ENCODE data around the gene FLRT2. TPM values are rescaled to one million over a fixed set of nuclear protein-coding genes. Genes with fewer than 3 reads are reported as not detected.

FLRT2 gene
- polyA plus RNA-seq, 1 experiment: 20.8 TPM

DNA sequence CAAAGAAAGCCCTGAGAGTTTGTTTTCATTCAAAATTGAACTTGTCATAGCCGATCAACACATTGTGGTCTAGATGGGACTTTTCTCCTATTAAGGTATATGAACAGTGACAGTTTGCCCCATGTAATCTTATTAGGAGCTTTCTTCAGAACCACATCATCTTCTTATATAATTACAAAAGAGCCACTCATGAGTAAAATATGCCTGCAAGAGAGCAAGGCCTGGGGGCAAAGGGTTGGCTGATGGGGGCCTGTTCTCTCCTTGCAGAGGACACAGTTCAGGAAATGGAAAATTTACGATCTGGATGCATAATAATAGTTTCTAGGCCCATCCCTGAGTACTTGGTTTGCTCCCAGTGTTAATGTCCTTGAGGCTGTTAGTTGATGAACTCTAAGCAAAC, 87.8 kb downstream of the FLRT2 start:
- DNase-seq (ENCODE audit: low read depth, low spot score): no peak
- no peaks in the 10 kb centered on the region for H3K9me3 ChIP-seq (ENCODE audit: control insufficient read depth, insufficient read depth, low read length)
- no peak overlapping the region for H3K27ac ChIP-seq (ENCODE audit: low read depth, low read length)
- ChIA-PET CTCF (no interaction called here), POLR2A (no interaction called here)
- no peaks in the 10 kb centered on the region for H3K27me3 ChIP-seq (ENCODE audit: control insufficient read depth, insufficient read depth, low read length)
- no peak overlapping the region for H3K4me3 ChIP-seq (ENCODE audit: low read depth, low read length)
- TF ChIP-seq, protein P1, sequence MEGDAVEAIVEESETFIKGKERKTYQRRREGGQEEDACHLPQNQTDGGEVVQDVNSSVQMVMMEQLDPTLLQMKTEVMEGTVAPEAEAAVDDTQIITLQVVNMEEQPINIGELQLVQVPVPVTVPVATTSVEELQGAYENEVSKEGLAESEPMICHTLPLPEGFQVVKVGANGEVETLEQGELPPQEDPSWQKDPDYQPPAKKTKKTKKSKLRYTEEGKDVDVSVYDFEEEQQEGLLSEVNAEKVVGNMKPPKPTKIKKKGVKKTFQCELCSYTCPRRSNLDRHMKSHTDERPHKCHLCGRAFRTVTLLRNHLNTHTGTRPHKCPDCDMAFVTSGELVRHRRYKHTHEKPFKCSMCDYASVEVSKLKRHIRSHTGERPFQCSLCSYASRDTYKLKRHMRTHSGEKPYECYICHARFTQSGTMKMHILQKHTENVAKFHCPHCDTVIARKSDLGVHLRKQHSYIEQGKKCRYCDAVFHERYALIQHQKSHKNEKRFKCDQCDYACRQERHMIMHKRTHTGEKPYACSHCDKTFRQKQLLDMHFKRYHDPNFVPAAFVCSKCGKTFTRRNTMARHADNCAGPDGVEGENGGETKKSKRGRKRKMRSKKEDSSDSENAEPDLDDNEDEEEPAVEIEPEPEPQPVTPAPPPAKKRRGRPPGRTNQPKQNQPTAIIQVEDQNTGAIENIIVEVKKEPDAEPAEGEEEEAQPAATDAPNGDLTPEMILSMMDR (IDR thresholded peaks at IDR 0.05; ENCODE audit: low read depth, low read length): no peak

DNA sequence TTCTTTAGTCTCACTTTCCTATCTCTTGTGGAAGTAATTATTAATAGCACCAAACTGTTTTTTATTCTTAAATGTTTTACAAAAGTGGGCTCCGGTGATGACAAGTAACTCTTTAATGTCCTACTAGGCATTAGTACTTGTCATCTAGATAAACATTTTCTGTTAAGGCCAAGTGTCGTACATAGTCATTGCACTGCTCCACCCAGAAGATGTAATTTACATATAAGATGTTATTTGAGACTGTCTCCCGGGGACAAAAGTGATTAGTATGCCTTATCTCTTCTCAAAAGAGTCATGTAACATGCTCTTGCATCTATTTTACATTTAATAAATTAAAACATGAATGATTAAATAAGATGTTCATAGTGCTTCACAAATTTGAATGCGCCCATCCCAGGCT, 88.4 kb downstream of the FLRT2 start:
- TF ChIP-seq, protein P1 (IDR thresholded peaks at IDR 0.05; ENCODE audit: low read depth, low read length): no peak
- no peaks in the 10 kb centered on the region for H3K27me3 ChIP-seq (ENCODE audit: control insufficient read depth, insufficient read depth, low read length)
- no peak overlapping the region for H3K27ac ChIP-seq (ENCODE audit: low read depth, low read length)
- no peak for DNase-seq (ENCODE audit: low read depth, low spot score)
- POLR2A ChIA-PET: no interaction called here
- no peak overlapping the region for H3K4me3 ChIP-seq (ENCODE audit: low read depth, low read length)
- no peaks in the 10 kb centered on the region; the same call in 1 of the 2 replicates for H3K9me3 ChIP-seq (ENCODE audit: control insufficient read depth, insufficient read depth, low read length)
- CTCF ChIA-PET: no interaction called here

DNA sequence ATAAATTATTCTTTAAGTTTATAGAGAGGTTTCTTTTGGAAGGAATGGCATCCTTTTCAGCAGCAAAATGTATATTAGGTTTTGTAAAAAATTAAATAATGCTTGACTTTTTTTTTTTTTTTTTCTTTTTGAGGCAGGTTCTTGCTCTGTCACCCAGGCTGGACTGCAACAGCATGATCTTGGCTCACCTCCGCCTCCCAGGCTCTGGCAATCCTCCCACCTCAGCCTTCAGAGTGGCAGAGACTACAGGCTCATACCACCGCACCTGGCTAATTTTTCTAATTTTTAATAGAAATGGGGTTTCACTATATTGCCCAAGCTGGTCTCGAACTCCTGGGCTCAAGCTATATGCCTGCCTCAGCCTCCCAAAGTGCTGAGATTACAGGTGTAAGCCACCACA, 89.0 kb downstream of the FLRT2 start:
- ChIA-PET CTCF (interaction anchor here (0.6 kb wide), 1 partner anchor 88 kb away, joined by 3 read pairs; no protein-coding TSS in a partner anchor), POLR2A (no interaction called here)
- no peak for DNase-seq (ENCODE audit: low read depth, low spot score)
- Histone ChIP-seq H3K27ac (ENCODE audit: low read depth, low read length) (no peak overlapping the region), H3K4me3 (ENCODE audit: low read depth, low read length) (no peak overlapping the region), H3K27me3 (ENCODE audit: control insufficient read depth, insufficient read depth, low read length) (no peaks in the 10 kb centered on the region), H3K9me3 (ENCODE audit: control insufficient read depth, insufficient read depth, low read length) (no peaks in the 10 kb centered on the region; the same call in 1 of the 2 replicates)
- TF ChIP-seq, protein P1 (IDR thresholded peaks at IDR 0.05; ENCODE audit: low read depth, low read length): no peak

DNA sequence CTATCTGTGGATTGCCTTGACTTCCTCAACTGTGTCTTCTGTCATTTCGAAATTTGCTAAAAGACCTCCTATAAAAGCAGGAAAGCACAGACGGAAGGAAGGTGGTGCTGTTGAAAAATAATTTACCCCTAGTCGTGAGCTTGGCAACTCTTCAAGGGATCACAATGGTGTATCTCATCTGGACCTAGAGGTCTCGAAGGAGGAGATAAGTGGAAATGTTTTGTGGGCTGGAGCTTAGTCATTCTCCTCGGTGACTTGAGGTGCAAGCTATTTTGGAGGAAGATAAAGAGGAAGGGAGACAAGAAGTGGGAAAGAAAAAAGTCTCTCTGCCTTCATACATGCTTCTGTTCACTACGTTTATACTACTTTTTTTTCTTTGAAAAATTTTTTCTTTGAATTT, 89.9 kb downstream of the FLRT2 start:
- CTCF ChIA-PET: interaction anchor here (0.5 to 1.4 kb wide), 3 partner anchors 8 to 64 kb away, joined by 3 to 6 read pairs (median 3); no protein-coding TSS in a partner anchor
- POLR2A ChIA-PET: no interaction called here
- Histone ChIP-seq H3K4me3 (ENCODE audit: low read depth, low read length) (no peak overlapping the region), H3K9me3 (ENCODE audit: control insufficient read depth, insufficient read depth, low read length) (no peaks in the 10 kb centered on the region; the same call in 1 of the 2 replicates), H3K27me3 (ENCODE audit: control insufficient read depth, insufficient read depth, low read length) (no peaks in the 10 kb centered on the region), H3K27ac (ENCODE audit: low read depth, low read length) (no peak overlapping the region)
- TF ChIP-seq, protein P1 (IDR thresholded peaks at IDR 0.05; ENCODE audit: low read depth, low read length): no peak
- no peak for DNase-seq (ENCODE audit: low read depth, low spot score)

DNA sequence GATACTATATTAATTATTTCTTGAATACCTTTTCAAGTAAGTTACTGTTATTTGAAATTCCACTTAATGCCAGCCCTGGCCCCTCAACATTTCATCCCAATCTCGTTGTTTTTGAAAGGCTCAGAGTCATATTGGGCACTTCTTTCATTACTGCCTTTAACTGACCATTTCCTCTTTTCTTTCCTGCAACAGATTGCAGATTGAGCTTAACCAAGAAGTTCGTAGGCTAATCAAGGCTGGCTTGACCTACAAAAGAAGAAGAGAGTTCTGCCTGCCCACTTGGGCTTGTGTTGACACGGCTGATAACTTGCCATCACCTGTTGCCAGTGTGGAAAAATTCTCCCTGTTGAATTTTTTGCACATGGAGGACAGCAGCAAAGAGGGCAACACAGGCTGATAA, 91.0 kb downstream of the FLRT2 start:
- no peaks in the 10 kb centered on the region for H3K27me3 ChIP-seq (ENCODE audit: control insufficient read depth, insufficient read depth, low read length)
- H3K27ac ChIP-seq (ENCODE audit: low read depth, low read length): no peak overlapping the region
- TF ChIP-seq, protein P1 (IDR thresholded peaks at IDR 0.05; ENCODE audit: low read depth, low read length): no peak
- H3K9me3 ChIP-seq (ENCODE audit: control insufficient read depth, insufficient read depth, low read length): no peaks in the 10 kb centered on the region; the same call in 1 of the 2 replicates
- ChIA-PET CTCF (interaction anchor here (0.8 to 1.4 kb wide), 2 partner anchors 9 kb away, joined by 5 to 6 read pairs; no protein-coding TSS in a partner anchor), POLR2A (no interaction called here)
- no peak overlapping the region for H3K4me3 ChIP-seq (ENCODE audit: low read depth, low read length)
- DNase-seq (ENCODE audit: low read depth, low spot score): no peak
